SU-DHL-6 (cell line): ENCODE measurements around the gene STN1.

ENCODE experiments used
- H2AFZ ChIP-seq: fragments of 200-600 bp; sonication (generic); 2 replicates; pipeline ENCODE4 v1.6.1; 2014; ENCODE audit warnings: low read depth, mild to moderate bottlenecking, moderate library complexity, mixed read lengths, antibody characterized with exemption, low read length; ENCODE audit not compliant: severe bottlenecking
- H3F3A ChIP-seq: fragments of 200-600 bp; shearing (Covaris generic); 2 replicates; pipeline ENCODE4 v1.6.0; 2016; ENCODE audit warnings: antibody characterized with exemption, mild to moderate bottlenecking; ENCODE audit not compliant: insufficient read depth
- H3K27ac ChIP-seq: fragments of 200-600 bp; sonication (generic); 2 replicates; pipeline ENCODE4 v1.5.1; 2016; ENCODE audit warnings: low read depth, mild to moderate bottlenecking, low read length, moderate library complexity, mixed read lengths
- H3K27me3 ChIP-seq: fragments of 200-600 bp; sonication (generic), shearing (Covaris generic); 2 replicates; pipeline ENCODE4 v1.6.0; 2014; ENCODE audit warnings: mild to moderate bottlenecking, low read length
- H3K36me3 ChIP-seq: fragments of 200-600 bp; sonication (generic); 2 replicates; pipeline ENCODE4 v1.6.1; 2014; ENCODE audit warnings: mild to moderate bottlenecking, low read length, mixed read lengths
- H3K4me2 ChIP-seq: fragments of 300-600, 200-600 bp; shearing (Covaris generic), sonication (generic); 2 replicates; pipeline ENCODE4 v1.6.0; 2014; ENCODE audit warnings: low read length, low read depth, mild to moderate bottlenecking; ENCODE audit not compliant: poor library complexity, severe bottlenecking
- H3K4me3 ChIP-seq: fragments of 200-600 bp; sonication (generic); 2 replicates; pipeline ENCODE4 v1.5.1; 2014; ENCODE audit warnings: antibody characterized with exemption, low read length, mild to moderate bottlenecking, mixed read lengths; ENCODE audit not compliant: insufficient read depth, poor library complexity, severe bottlenecking
- H3K79me2 ChIP-seq: fragments of 200-600 bp; sonication (generic); 2 replicates; pipeline ENCODE4 v1.6.1; 2014; ENCODE audit warnings: mild to moderate bottlenecking, low read length, moderate library complexity; ENCODE audit not compliant: insufficient read depth
- H3K9ac ChIP-seq: fragments of 200-600 bp; sonication (generic); 2 replicates; pipeline ENCODE4 v1.7.0; 2014; ENCODE audit warnings: mild to moderate bottlenecking, low read length
- H3K9me2 ChIP-seq: fragments of 200-600 bp; sonication (generic); replicated peaks from 2 replicates; pipeline ENCODE4 v1.6.1; 2014; ENCODE audit warnings: low read length; ENCODE audit not compliant: insufficient read depth
- H3K9me3 ChIP-seq: fragments of 200-600 bp; sonication (generic); 2 replicates; pipeline ENCODE4 v1.6.1; 2014; ENCODE audit warnings: low read length, mixed read lengths; ENCODE audit not compliant: insufficient read depth
- H4K20me1 ChIP-seq: fragments of 200-600 bp; sonication (generic); 2 replicates; pipeline ENCODE4 v1.6.1; 2014; ENCODE audit warnings: low read depth, mild to moderate bottlenecking, antibody characterized with exemption, low read length, moderate library complexity, mixed read lengths
- CTCF ChIP-seq: fragments of 200-600 bp; sonication (generic); IDR thresholded peaks from one replicate; pipeline ENCODE4 v1.5.1; 2017; ENCODE audit warnings: antibody characterized with exemption, mild to moderate bottlenecking, low read length, moderate library complexity; ENCODE audit not compliant: insufficient read depth, poor library complexity, severe bottlenecking
- EZH2phosphoT487 ChIP-seq: fragments of 200-600 bp; sonication (generic), shearing (Covaris generic); conservative IDR thresholded peaks from 2 replicates; pipeline ENCODE4 v1.6.1; 2018; ENCODE audit warnings: mild to moderate bottlenecking, antibody characterized with exemption, low read length, moderate library complexity, mixed read lengths

Gene STN1

GRCh38 chr10:103951942-103952341, 34.0 kb upstream of the STN1 start:
- TF ChIP-seq CTCF (no peak), EZH2phosphoT487 (no peak)
- Histone ChIP-seq H3K36me3 (no peaks in the 10 kb centered on the region), H3K9ac (no peak overlapping the region), H3K9me2 (no peaks in the 10 kb centered on the region), H3K4me2 (no peak overlapping the region), H2AFZ (no peak overlapping the region), H3K9me3 (no peaks in the 10 kb centered on the region), H3K4me3 (no peak overlapping the region), H3K27ac (no peak overlapping the region), H3F3A (no peaks in the 10 kb centered on the region), H3K79me2 (no peaks in the 10 kb centered on the region), H4K20me1 (no peaks in the 10 kb centered on the region), H3K27me3 (no peaks in the 10 kb centered on the region)

GRCh38 chr10:103951183-103951582, 33.2 kb upstream of the STN1 start:
- no peaks in the 10 kb centered on the region for H3K9me2 ChIP-seq
- no peaks in the 10 kb centered on the region for H3K9me3 ChIP-seq
- H3K4me3 ChIP-seq, result no peak overlapping the region
- no peak for TF ChIP-seq CTCF
- TF ChIP-seq EZH2phosphoT487, result no peak
- no peaks in the 10 kb centered on the region for H3K36me3 ChIP-seq
- H3K27ac ChIP-seq, result no peak overlapping the region
- H3K79me2 ChIP-seq, result no peaks in the 10 kb centered on the region
- no peak overlapping the region for H3K9ac ChIP-seq
- no peaks in the 10 kb centered on the region for H3K27me3 ChIP-seq
- no peaks in the 10 kb centered on the region for H4K20me1 ChIP-seq
- no peak overlapping the region for H2AFZ ChIP-seq
- H3K4me2 ChIP-seq, result no peak overlapping the region
- H3F3A ChIP-seq, result no peaks in the 10 kb centered on the region

GRCh38 chr10:103949728-103950127, 31.7 kb upstream of the STN1 start:
- Histone ChIP-seq H3K27me3 (no peaks in the 10 kb centered on the region), H3K9me2 (no peaks in the 10 kb centered on the region), H3K4me3 (no peak overlapping the region), H2AFZ (no peak overlapping the region), H3K36me3 (no peaks in the 10 kb centered on the region), H3K4me2 (no peak overlapping the region), H3K9ac (no peak overlapping the region), H3F3A (no peaks in the 10 kb centered on the region), H3K79me2 (no peaks in the 10 kb centered on the region), H3K27ac (no peak overlapping the region), H4K20me1 (no peaks in the 10 kb centered on the region), H3K9me3 (no peaks in the 10 kb centered on the region)
- TF ChIP-seq CTCF, result no peak
- TF ChIP-seq EZH2phosphoT487, result no peak
